ENCODE data around the gene MYOCD.

DNA sequence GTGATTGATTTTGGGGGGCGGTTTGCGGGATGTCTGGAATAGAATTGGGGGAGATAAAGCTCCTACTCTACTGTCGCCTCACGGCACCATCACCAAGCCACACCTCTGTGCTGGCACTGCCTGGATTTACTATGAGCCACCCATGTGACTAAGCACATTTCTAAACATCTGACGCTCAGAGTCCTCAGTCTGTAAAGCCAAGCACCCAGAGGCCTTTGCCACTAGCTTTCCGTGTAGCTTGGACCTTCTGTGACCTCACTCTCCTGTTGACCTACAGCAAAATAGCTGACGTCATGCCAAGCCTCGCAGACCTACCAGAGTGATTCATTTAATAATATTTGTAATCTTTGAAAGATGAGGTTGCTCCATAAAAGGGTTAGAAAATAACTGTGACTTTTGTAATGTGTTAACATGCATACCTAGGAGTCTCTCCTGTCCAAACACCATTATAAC is 38.5 kb upstream of the MYOCD start:
- TF ChIP-seq, protein P1, sequence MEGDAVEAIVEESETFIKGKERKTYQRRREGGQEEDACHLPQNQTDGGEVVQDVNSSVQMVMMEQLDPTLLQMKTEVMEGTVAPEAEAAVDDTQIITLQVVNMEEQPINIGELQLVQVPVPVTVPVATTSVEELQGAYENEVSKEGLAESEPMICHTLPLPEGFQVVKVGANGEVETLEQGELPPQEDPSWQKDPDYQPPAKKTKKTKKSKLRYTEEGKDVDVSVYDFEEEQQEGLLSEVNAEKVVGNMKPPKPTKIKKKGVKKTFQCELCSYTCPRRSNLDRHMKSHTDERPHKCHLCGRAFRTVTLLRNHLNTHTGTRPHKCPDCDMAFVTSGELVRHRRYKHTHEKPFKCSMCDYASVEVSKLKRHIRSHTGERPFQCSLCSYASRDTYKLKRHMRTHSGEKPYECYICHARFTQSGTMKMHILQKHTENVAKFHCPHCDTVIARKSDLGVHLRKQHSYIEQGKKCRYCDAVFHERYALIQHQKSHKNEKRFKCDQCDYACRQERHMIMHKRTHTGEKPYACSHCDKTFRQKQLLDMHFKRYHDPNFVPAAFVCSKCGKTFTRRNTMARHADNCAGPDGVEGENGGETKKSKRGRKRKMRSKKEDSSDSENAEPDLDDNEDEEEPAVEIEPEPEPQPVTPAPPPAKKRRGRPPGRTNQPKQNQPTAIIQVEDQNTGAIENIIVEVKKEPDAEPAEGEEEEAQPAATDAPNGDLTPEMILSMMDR (optimal IDR thresholded peaks at IDR 0.05 in 1 of 3, IDR thresholded peaks at IDR 0.05 in 1 of 3, conservative IDR thresholded peaks at IDR 0.05 in 1 of 3; ENCODE audit: extremely low read depth in 1 of 3, insufficient read depth in 2 of 3, low read length in 3 of 3) = no peak
- TF ChIP-seq EZH2 (IDR thresholded peaks at IDR 0.05; ENCODE audit: low read length) = no peak
